Occipital lobe (tissue), 2 donors: ENCODE measurements around the gene APOM. TPM values are rescaled to one million over a fixed set of nuclear protein-coding genes. Genes with fewer than 3 reads are reported as not detected.

Experiments used
- DNase-seq: peaks from one replicate; lab custom pipeline; 2025; lab: John Stamatoyannopoulos, UW
- total RNA-seq: library from RNA; depleted of rRNA; stranded (reverse); fragments of >200 nt; gene quantifications from one replicate; pipeline ENCODE4 v1.2.3, GENCODE V29; 2014

APOM gene
- total RNA-seq, 1 donor from 2014 or later = not detected

GRCh38 chr6:31631209-31631608 lies 24.5 kb upstream of the APOM start:
- DNase-seq = no peak

GRCh38 chr6:31631681-31632278 lies 23.9 kb upstream of the APOM start:
- DNase-seq = no peak

GRCh38 chr6:31632279-31632946 lies 23.3 kb upstream of the APOM start:
- DNase-seq = no peak

- DNase-seq = no peak
These were observed 22.2 kb upstream of the APOM start for GRCh38 chr6:31633447-31633846.

- DNase-seq = no peak
These were observed 21.6 kb upstream of the APOM start for GRCh38 chr6:31634131-31634530.

- DNase-seq = no peak
These were observed 20.6 kb upstream of the APOM start for GRCh38 chr6:31634969-31635575.

GRCh38 chr6:31636698-31637596 lies 18.7 kb upstream of the APOM start:
- DNase-seq = no peak

- DNase-seq = no peak
These were observed 16.7 kb upstream of the APOM start for GRCh38 chr6:31639043-31639442.

GRCh38 chr6:31639449-31639861 lies 16.2 kb upstream of the APOM start:
- no peak for DNase-seq

- no peak for DNase-seq
These were observed 15.1 kb upstream of the APOM start for GRCh38 chr6:31640612-31641011.

- DNase-seq = no peak
These were observed 14.3 kb upstream of the APOM start for GRCh38 chr6:31641370-31641769.

- no peak for DNase-seq
These were observed 12.7 kb upstream of the APOM start for GRCh38 chr6:31642798-31643570.

GRCh38 chr6:31643818-31644454 lies 11.8 kb upstream of the APOM start:
- DNase-seq = no peak

GRCh38 chr6:31645325-31645724 lies 10.4 kb upstream of the APOM start:
- no peak for DNase-seq

- DNase-seq = peak; percentile 64
These were observed 4.0 kb upstream of the APOM start for GRCh38 chr6:31651602-31652191.

- DNase-seq = peak; percentile 90
These were observed 2.6 kb upstream of the APOM start for GRCh38 chr6:31652925-31653724.

GRCh38 chr6:31654574-31655348 lies 933 bp upstream of the APOM start:
- no peak for DNase-seq

- no peak for DNase-seq
These were observed 1.9 kb downstream of the APOM start for GRCh38 chr6:31657406-31658157.
